Measurements from ENCODE around the gene BMPER. TPM values are rescaled to one million over a fixed set of nuclear protein-coding genes. Genes with fewer than 3 reads are reported as not detected.

Gene BMPER
- total RNA-seq, 2 experiments from 2014 or later = not detected

GRCh38 chr7:33883671-33883965 lies 21.7 kb upstream of the BMPER start:
- Histone ChIP-seq H3K27me3 (ENCODE audit: control insufficient read depth in 1 of 2, insufficient read depth in 2 of 2, low read length in 2 of 2) (peaks cover 0 to 8% of the 10 kb centered on the region in 2 experiments), H3K4me1 (ENCODE audit: insufficient read depth, low read length) (no peaks in the 10 kb centered on the region), H3K9me3 (ENCODE audit: control insufficient read depth in 1 of 2, insufficient read depth in 1 of 2, low read length in 2 of 2) (no peaks in the 10 kb centered on the region), H3K27ac (ENCODE audit: low read depth in 1 of 2, low read length in 2 of 2) (no peak overlapping the region), H3K36me3 (ENCODE audit: insufficient read depth, low read length) (no peaks in the 10 kb centered on the region), H3K4me3 (ENCODE audit: low read length) (no peak overlapping the region)
- no peak for DNase-seq
- Mint-ChIP-seq H3K36me3 (ENCODE audit: low read depth) (no peaks in the 10 kb centered on the region), H3K9me3 (no peaks in the 10 kb centered on the region), H3K4me1 (ENCODE audit: low read depth) (no peaks in the 10 kb centered on the region), H3K27ac (no peak overlapping the region), H3K27me3 (peaks cover 22% of the 10 kb centered on the region), H3K4me3 (no peak overlapping the region)
- intact Hi-C loops (cut with DNase I, micrococcal nuclease) = no loop called here
- CTCF ChIA-PET = no interaction called here
- POLR2A ChIA-PET = no interaction called here
- no peak for TF ChIP-seq CTCF (IDR thresholded peaks at IDR 0.05)
- no peak for ATAC-seq (ENCODE audit: poor library complexity)

- intact Hi-C loops (cut with DNase I, micrococcal nuclease) = no loop called here
- CTCF ChIA-PET = interaction anchor here (0.7 kb wide), 1 partner anchor 41 kb away, joined by 3 read pairs; no protein-coding TSS in a partner anchor
Measured at GRCh38 chr7:33885290-33886148, 19.8 kb upstream of the BMPER start.

GRCh38 chr7:33886149-33886623 lies 19.2 kb upstream of the BMPER start:
- intact Hi-C loops (cut with DNase I, micrococcal nuclease) = no loop called here
- TF ChIP-seq CTCF (IDR thresholded peaks at IDR 0.05) = no peak
- H3K27me3 Mint-ChIP-seq = peaks cover 17% of the 10 kb centered on the region

More at GRCh38 chr7:33885290-33886148, 19.8 kb upstream of the BMPER start:
- DNase-seq (no peak), ATAC-seq (ENCODE audit: poor library complexity) (no peak)
- no peak overlapping the region for H3K4me3 Mint-ChIP-seq
- Histone ChIP-seq H3K27ac (ENCODE audit: low read depth in 1 of 2, low read length in 2 of 2) (no peak overlapping the region), H3K9me3 (ENCODE audit: control insufficient read depth in 1 of 2, insufficient read depth in 1 of 2, low read length in 2 of 2) (no peaks in the 10 kb centered on the region), H3K27me3 (ENCODE audit: control insufficient read depth in 1 of 2, insufficient read depth in 2 of 2, low read length in 2 of 2) (peaks cover 0 to 8% of the 10 kb centered on the region in 2 experiments), H3K36me3 (ENCODE audit: insufficient read depth, low read length) (no peaks in the 10 kb centered on the region), H3K4me3 (ENCODE audit: low read length) (no peak overlapping the region), H3K4me1 (ENCODE audit: insufficient read depth, low read length) (no peaks in the 10 kb centered on the region)
- no peaks in the 10 kb centered on the region for H3K9me3 Mint-ChIP-seq
- no peaks in the 10 kb centered on the region for H3K36me3 Mint-ChIP-seq (ENCODE audit: low read depth)
- H3K27ac Mint-ChIP-seq = no peak overlapping the region
- no peaks in the 10 kb centered on the region for H3K4me1 Mint-ChIP-seq (ENCODE audit: low read depth)
- no peak for TF ChIP-seq CTCF (IDR thresholded peaks at IDR 0.05)
- H3K27me3 Mint-ChIP-seq = peaks cover 19% of the 10 kb centered on the region
- POLR2A ChIA-PET = no interaction called here

More at GRCh38 chr7:33886149-33886623, 19.2 kb upstream of the BMPER start:
- POLR2A ChIA-PET = no interaction called here
- Mint-ChIP-seq H3K36me3 (ENCODE audit: low read depth) (no peaks in the 10 kb centered on the region), H3K27ac (no peak overlapping the region), H3K4me3 (no peak overlapping the region), H3K9me3 (no peaks in the 10 kb centered on the region), H3K4me1 (ENCODE audit: low read depth) (no peaks in the 10 kb centered on the region)
- Histone ChIP-seq H3K27me3 (ENCODE audit: control insufficient read depth in 1 of 2, insufficient read depth in 2 of 2, low read length in 2 of 2) (peaks cover 0 to 8% of the 10 kb centered on the region in 2 experiments), H3K27ac (ENCODE audit: low read depth in 1 of 2, low read length in 2 of 2) (no peak overlapping the region), H3K9me3 (ENCODE audit: control insufficient read depth in 1 of 2, insufficient read depth in 1 of 2, low read length in 2 of 2) (no peaks in the 10 kb centered on the region), H3K4me3 (ENCODE audit: low read length) (no peak overlapping the region), H3K36me3 (ENCODE audit: insufficient read depth, low read length) (no peaks in the 10 kb centered on the region), H3K4me1 (ENCODE audit: insufficient read depth, low read length) (no peaks in the 10 kb centered on the region)
- no peak for DNase-seq
- ATAC-seq (ENCODE audit: poor library complexity) = no peak
- CTCF ChIA-PET = no interaction called here
